ENCODE data around the gene PRMT5.

DNA sequence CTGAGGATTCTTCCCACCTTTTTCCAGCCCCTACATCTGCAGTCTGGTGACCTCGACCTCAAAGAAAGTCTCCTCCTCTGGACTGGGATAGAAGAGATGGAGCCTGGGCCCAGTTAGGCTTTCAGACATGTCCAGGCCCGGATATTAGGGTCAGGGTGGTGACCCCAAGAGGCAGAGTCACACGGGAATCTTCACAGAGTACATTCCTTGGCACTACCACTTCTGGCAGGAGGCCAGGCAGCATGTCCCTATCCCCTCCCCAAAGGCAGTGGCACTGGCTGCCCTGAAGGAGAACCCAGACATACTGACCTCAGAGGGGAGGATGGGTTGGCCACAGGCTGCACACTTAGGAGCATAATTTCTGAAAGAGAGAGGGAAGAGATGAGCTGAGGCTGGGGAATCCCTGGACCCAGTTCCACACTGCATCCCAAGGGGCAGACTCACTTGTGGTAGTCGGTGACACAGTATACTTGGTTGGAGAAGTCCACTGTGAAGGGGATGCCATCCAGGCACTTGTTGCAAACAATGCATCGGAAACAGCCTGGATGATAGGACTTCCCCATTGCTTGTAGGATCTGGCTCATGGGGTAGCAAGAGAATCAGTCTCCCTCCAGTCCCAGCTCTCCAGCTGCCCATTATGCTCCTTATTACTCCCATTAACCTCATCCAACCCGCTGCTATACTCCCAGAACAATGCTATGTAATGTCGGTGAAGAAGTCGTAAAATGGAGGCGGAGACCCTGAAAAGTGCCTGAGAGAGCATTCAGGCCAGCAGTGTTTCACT lies 45.5 kb upstream of the PRMT5 start:
- TF ChIP-seq TAF1 (IDR thresholded peaks at IDR 0.05; ENCODE audit: borderline replicate concordance, insufficient read depth, low read length) (no peak), POLR2AphosphoS5 (IDR thresholded peaks at IDR 0.05; ENCODE audit: low read depth, low read length) (no peak), SIN3A (IDR thresholded peaks at IDR 0.05; ENCODE audit: borderline replicate concordance, insufficient read depth, low read length) (no peak)
- TF ChIP-seq, protein P1, sequence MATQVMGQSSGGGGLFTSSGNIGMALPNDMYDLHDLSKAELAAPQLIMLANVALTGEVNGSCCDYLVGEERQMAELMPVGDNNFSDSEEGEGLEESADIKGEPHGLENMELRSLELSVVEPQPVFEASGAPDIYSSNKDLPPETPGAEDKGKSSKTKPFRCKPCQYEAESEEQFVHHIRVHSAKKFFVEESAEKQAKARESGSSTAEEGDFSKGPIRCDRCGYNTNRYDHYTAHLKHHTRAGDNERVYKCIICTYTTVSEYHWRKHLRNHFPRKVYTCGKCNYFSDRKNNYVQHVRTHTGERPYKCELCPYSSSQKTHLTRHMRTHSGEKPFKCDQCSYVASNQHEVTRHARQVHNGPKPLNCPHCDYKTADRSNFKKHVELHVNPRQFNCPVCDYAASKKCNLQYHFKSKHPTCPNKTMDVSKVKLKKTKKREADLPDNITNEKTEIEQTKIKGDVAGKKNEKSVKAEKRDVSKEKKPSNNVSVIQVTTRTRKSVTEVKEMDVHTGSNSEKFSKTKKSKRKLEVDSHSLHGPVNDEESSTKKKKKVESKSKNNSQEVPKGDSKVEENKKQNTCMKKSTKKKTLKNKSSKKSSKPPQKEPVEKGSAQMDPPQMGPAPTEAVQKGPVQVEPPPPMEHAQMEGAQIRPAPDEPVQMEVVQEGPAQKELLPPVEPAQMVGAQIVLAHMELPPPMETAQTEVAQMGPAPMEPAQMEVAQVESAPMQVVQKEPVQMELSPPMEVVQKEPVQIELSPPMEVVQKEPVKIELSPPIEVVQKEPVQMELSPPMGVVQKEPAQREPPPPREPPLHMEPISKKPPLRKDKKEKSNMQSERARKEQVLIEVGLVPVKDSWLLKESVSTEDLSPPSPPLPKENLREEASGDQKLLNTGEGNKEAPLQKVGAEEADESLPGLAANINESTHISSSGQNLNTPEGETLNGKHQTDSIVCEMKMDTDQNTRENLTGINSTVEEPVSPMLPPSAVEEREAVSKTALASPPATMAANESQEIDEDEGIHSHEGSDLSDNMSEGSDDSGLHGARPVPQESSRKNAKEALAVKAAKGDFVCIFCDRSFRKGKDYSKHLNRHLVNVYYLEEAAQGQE (IDR thresholded peaks at IDR 0.05; ENCODE audit: insufficient read depth in 1 of 2, low read depth in 2 of 2, low read length in 2 of 2), result no peak
